SH-SY5Y (cell line): ENCODE data around the gene CES4A.

Experiments
- GATA2 ChIP-seq: IDR thresholded peaks from 2 replicates; pipeline ENCODE4 v1.6.1; 2011; ENCODE audit warnings: mild to moderate bottlenecking, low read depth, low read length
- GATA3 ChIP-seq: IDR thresholded peaks from 2 replicates; pipeline ENCODE4 v1.6.1; 2011; ENCODE audit warnings: low read depth, mild to moderate bottlenecking, low read length, moderate library complexity

GRCh38 chr16:67043420-67043819 is 55.0 kb downstream of the CES4A start:
- no peak for TF ChIP-seq GATA2
- no peak for TF ChIP-seq GATA3
